Measurements from ENCODE around the gene MYT1.

GRCh38 chr20:64158346-64159285 is 5.6 kb upstream of the MYT1 start:
- no peak for TF ChIP-seq RAD21 (conservative IDR thresholded peaks at IDR 0.05)
- no peak for TF ChIP-seq CTCF (IDR thresholded peaks at IDR 0.05; ENCODE audit: poor library complexity, severe bottlenecking)
- no peak for TF ChIP-seq TAF1 (IDR thresholded peaks at IDR 0.05; ENCODE audit: low read depth)
- TF ChIP-seq EZH2 (IDR thresholded peaks at IDR 0.05; ENCODE audit: borderline replicate concordance, insufficient read depth, low read length, poor library complexity, severe bottlenecking): no peak
- TF ChIP-seq POLR2AphosphoS5 (IDR thresholded peaks at IDR 0.05): no peak
- no peak for TF ChIP-seq REST (IDR thresholded peaks at IDR 0.05; ENCODE audit: borderline replicate concordance)
- no peak for TF ChIP-seq EP300 (conservative IDR thresholded peaks at IDR 0.05; ENCODE audit: poor library complexity, severe bottlenecking)
- no peak for TF ChIP-seq SMC3 (conservative IDR thresholded peaks at IDR 0.05; ENCODE audit: poor library complexity)

Data from neural cell (in vitro differentiated cells).